ENCODE data around the gene NOD2. TPM values are rescaled to one million over a fixed set of nuclear protein-coding genes. Genes with fewer than 3 reads are reported as not detected.
A peak's percentile ranks its signal among the peaks of the same experiment; 100 is the strongest.

NOD2 gene
- total RNA-seq, 1 donor from 2014 or later: not detected

GRCh38 chr16:50696575-50697420 is 3.4 kb downstream of the NOD2 start:
- DNase-seq (ENCODE audit: low spot score): no peak
- no peaks in the 10 kb centered on the region for H3K9me3 Mint-ChIP-seq
- Histone ChIP-seq H2AFZ (replicated peaks) (no peak overlapping the region), H3K79me2 (ENCODE audit: low read depth) (no peaks in the 10 kb centered on the region), H3K27me3 (peaks cover 35% of the 10 kb centered on the region), H4K20me1 (ENCODE audit: low read depth) (no peaks in the 10 kb centered on the region), H3F3A (ENCODE audit: low read depth) (no peaks in the 10 kb centered on the region), H3K4me3 (no peak overlapping the region), H3K9me3 (ENCODE audit: low read depth) (no peaks in the 10 kb centered on the region), H3K4me1 (peaks cover 19% of the 10 kb centered on the region), H3K4me2 (no peak overlapping the region), H3K27ac (no peak overlapping the region), H3K9ac (no peak overlapping the region), H3K36me3 (no peaks in the 10 kb centered on the region)
- H3K27me3 Mint-ChIP-seq (ENCODE audit: insufficient read depth, low read depth): peaks cover 14% of the 10 kb centered on the region
- no peak for TF ChIP-seq EZH2 (IDR thresholded peaks at IDR 0.05)
- TF ChIP-seq EZH2phosphoT487 (IDR thresholded peaks at IDR 0.05): no peak
- no peak for TF ChIP-seq CTCF (IDR thresholded peaks at IDR 0.05)
- H3K4me1 Mint-ChIP-seq: peaks cover 24% of the 10 kb centered on the region
- no peak overlapping the region for H3K27ac Mint-ChIP-seq
- H3K4me3 Mint-ChIP-seq: no peak overlapping the region
- H3K36me3 Mint-ChIP-seq: no peaks in the 10 kb centered on the region

DNA sequence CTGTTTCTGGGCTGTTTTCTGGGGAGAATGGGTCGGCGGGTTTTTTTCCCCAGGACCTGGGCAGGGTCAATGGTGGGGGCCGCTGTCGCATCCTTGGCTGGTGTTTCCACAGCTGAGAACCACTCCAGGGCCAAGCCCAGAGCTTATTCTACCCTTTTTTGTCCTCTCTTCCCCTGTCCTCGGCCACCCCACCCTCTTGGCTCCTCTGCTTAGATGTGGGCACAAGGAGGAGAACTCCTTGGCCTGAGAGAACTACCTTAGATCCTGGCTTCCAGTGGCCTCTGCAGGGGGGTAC is 4.0 kb downstream of the NOD2 start:
- peaks cover 29% of the 10 kb centered on the region for H3K27me3 ChIP-seq

GRCh38 chr16:50697881-50698767 is 4.7 kb downstream of the NOD2 start:
- Histone ChIP-seq H3K36me3 (no peaks in the 10 kb centered on the region), H3F3A (ENCODE audit: low read depth) (no peaks in the 10 kb centered on the region), H3K9me3 (ENCODE audit: low read depth) (no peaks in the 10 kb centered on the region), H3K4me1 (peaks cover 23% of the 10 kb centered on the region), H3K27me3 (peaks cover 21% of the 10 kb centered on the region), H3K9ac (no peak overlapping the region), H2AFZ (replicated peaks) (no peak overlapping the region), H4K20me1 (ENCODE audit: low read depth) (no peaks in the 10 kb centered on the region), H3K27ac (no peak overlapping the region), H3K4me3 (no peak overlapping the region), H3K4me2 (no peak overlapping the region), H3K79me2 (ENCODE audit: low read depth) (no peaks in the 10 kb centered on the region)
- no peak overlapping the region for H3K4me3 Mint-ChIP-seq
- no peak for TF ChIP-seq CTCF (IDR thresholded peaks at IDR 0.05)
- TF ChIP-seq EZH2phosphoT487 (IDR thresholded peaks at IDR 0.05): no peak
- no peak for TF ChIP-seq EZH2 (IDR thresholded peaks at IDR 0.05)
- H3K27ac Mint-ChIP-seq: peak overlapping the region; percentile 83
- H3K36me3 Mint-ChIP-seq: no peaks in the 10 kb centered on the region
- no peaks in the 10 kb centered on the region for H3K9me3 Mint-ChIP-seq
- H3K27me3 Mint-ChIP-seq (ENCODE audit: insufficient read depth, low read depth): peaks cover 6% of the 10 kb centered on the region
- peaks cover 24% of the 10 kb centered on the region for H3K4me1 Mint-ChIP-seq
- no peak for DNase-seq (ENCODE audit: low spot score)

More for the DNA sequence above, 4.0 kb downstream of the NOD2 start:
- Histone ChIP-seq H3K9me3 (ENCODE audit: low read depth) (no peaks in the 10 kb centered on the region), H3F3A (ENCODE audit: low read depth) (no peaks in the 10 kb centered on the region), H3K4me2 (no peak overlapping the region), H3K9ac (no peak overlapping the region), H3K27ac (no peak overlapping the region), H4K20me1 (ENCODE audit: low read depth) (no peaks in the 10 kb centered on the region), H2AFZ (replicated peaks) (no peak overlapping the region), H3K4me3 (no peak overlapping the region), H3K79me2 (ENCODE audit: low read depth) (no peaks in the 10 kb centered on the region), H3K4me1 (peaks cover 23% of the 10 kb centered on the region), H3K36me3 (no peaks in the 10 kb centered on the region)
- Mint-ChIP-seq H3K27me3 (ENCODE audit: insufficient read depth, low read depth) (peaks cover 12% of the 10 kb centered on the region), H3K4me3 (no peak overlapping the region), H3K27ac (no peak overlapping the region), H3K4me1 (peaks cover 24% of the 10 kb centered on the region), H3K9me3 (no peaks in the 10 kb centered on the region), H3K36me3 (no peaks in the 10 kb centered on the region)
- TF ChIP-seq EZH2 (IDR thresholded peaks at IDR 0.05): no peak
- no peak for TF ChIP-seq CTCF (IDR thresholded peaks at IDR 0.05)
- TF ChIP-seq EZH2phosphoT487 (IDR thresholded peaks at IDR 0.05): no peak
- no peak for DNase-seq (ENCODE audit: low spot score)

Data from neural progenitor cell (in vitro differentiated cells).